ENCODE results near the gene GOSR1. TPM values are rescaled to one million over a fixed set of nuclear protein-coding genes. Genes with fewer than 3 reads are reported as not detected.
A peak's percentile ranks its signal among the peaks of the same experiment; 100 is the strongest.
"Not testable (repeated sequence)": the region's sequence is repeated elsewhere in the genome, so short reads cannot be mapped to it uniquely, and the experiment has no call there.

Gene GOSR1
- polyA plus RNA-seq, 3 donors from 2014 or later, result 28.1 to 56.8 (median 52.5) TPM

- Mint-ChIP-seq H3K27me3 (ENCODE audit: low read depth in 3 of 3) (no peaks in the 10 kb centered on the region), H3K9me3 (no peaks in the 10 kb centered on the region), H3K4me3 (no peak overlapping the region), H3K27ac (no peak overlapping the region), H3K4me1 (peaks cover 2 to 7% of the 10 kb centered on the region in 2 donors), H3K36me3 (peaks cover 12 to 49% (median 23%) of the 10 kb centered on the region in 3 donors)
- no peak for DNase-seq
These were observed 42.0 kb downstream of the GOSR1 start for GRCh38 chr17:30519166-30519565.

GRCh38 chr17:30519707-30520106, 42.5 kb downstream of the GOSR1 start:
- Mint-ChIP-seq H3K27me3 (ENCODE audit: low read depth in 3 of 3) (no peaks in the 10 kb centered on the region), H3K4me1 (peaks cover 2 to 7% of the 10 kb centered on the region in 2 donors), H3K9me3 (no peaks in the 10 kb centered on the region), H3K36me3 (peaks cover 14 to 43% (median 27%) of the 10 kb centered on the region in 3 donors), H3K27ac (peak overlapping the region in 1 of 6 donors; percentile 38), H3K4me3 (no peak overlapping the region)
- no peak for DNase-seq

- Mint-ChIP-seq H3K9me3 (no peaks in the 10 kb centered on the region), H3K36me3 (peaks cover 14 to 37% (median 27%) of the 10 kb centered on the region in 3 donors), H3K27me3 (ENCODE audit: low read depth in 3 of 3) (no peaks in the 10 kb centered on the region), H3K27ac (peak overlapping the region in 1 of 6 donors; percentile 17), H3K4me1 (peaks cover 2 to 7% of the 10 kb centered on the region in 2 donors), H3K4me3 (no peak overlapping the region)
- DNase-seq, result no peak
These were observed 43.2 kb downstream of the GOSR1 start for GRCh38 chr17:30520436-30520835.

- Mint-ChIP-seq H3K27ac (peak overlapping the region in 3 of 6 donors; percentile 3 to 17 (median 11)), H3K36me3 (peaks cover 12 to 35% (median 27%) of the 10 kb centered on the region in 3 donors), H3K4me3 (no peak overlapping the region), H3K9me3 (no peaks in the 10 kb centered on the region), H3K27me3 (ENCODE audit: low read depth in 3 of 3) (no peaks in the 10 kb centered on the region), H3K4me1 (peaks cover 0 to 7% of the 10 kb centered on the region in 2 donors)
- no peak for DNase-seq
These were observed 43.7 kb downstream of the GOSR1 start for GRCh38 chr17:30520882-30521281.

- H3K27ac Mint-ChIP-seq, result peak overlapping the region in 1 of 6 donors; percentile 2
- peaks cover 12 to 35% (median 27%) of the 10 kb centered on the region in 3 donors for H3K36me3 Mint-ChIP-seq
- no peaks in the 10 kb centered on the region for H3K27me3 Mint-ChIP-seq (ENCODE audit: low read depth in 3 of 3)
These were observed 44.6 kb downstream of the GOSR1 start for GRCh38 chr17:30521766-30522165.

GRCh38 chr17:30523236-30523635, 46.0 kb downstream of the GOSR1 start:
- not testable (repeated sequence) for H3K9me3 Mint-ChIP-seq; H3K4me3 Mint-ChIP-seq; H3K27ac Mint-ChIP-seq; H3K27me3 Mint-ChIP-seq (ENCODE audit: low read depth in 3 of 3); H3K4me1 Mint-ChIP-seq; DNase-seq
- H3K36me3 Mint-ChIP-seq, result peaks cover 12 to 25% (median 23%) of the 10 kb centered on the region in 3 donors

More at GRCh38 chr17:30521766-30522165, 44.6 kb downstream of the GOSR1 start:
- peaks cover 0 to 7% of the 10 kb centered on the region in 2 donors for H3K4me1 Mint-ChIP-seq
- DNase-seq, result no peak
- no peak overlapping the region for H3K4me3 Mint-ChIP-seq
- no peaks in the 10 kb centered on the region for H3K9me3 Mint-ChIP-seq

- no peak for DNase-seq
- Mint-ChIP-seq H3K4me1 (no peaks in the 10 kb centered on the region), H3K27ac (no peak overlapping the region), H3K4me3 (no peak overlapping the region), H3K9me3 (no peaks in the 10 kb centered on the region), H3K36me3 (peaks cover 8 to 22% (median 19%) of the 10 kb centered on the region in 3 donors), H3K27me3 (ENCODE audit: low read depth in 3 of 3) (no peaks in the 10 kb centered on the region)
These were observed 47.6 kb downstream of the GOSR1 start for GRCh38 chr17:30524847-30525246.

- Mint-ChIP-seq H3K4me1 (no peaks in the 10 kb centered on the region), H3K36me3 (peaks cover 6 to 18% (median 17%) of the 10 kb centered on the region in 3 donors), H3K27me3 (ENCODE audit: low read depth in 3 of 3) (no peaks in the 10 kb centered on the region), H3K27ac (no peak overlapping the region), H3K9me3 (no peaks in the 10 kb centered on the region), H3K4me3 (no peak overlapping the region)
- DNase-seq, result no peak
These were observed 49.2 kb downstream of the GOSR1 start for GRCh38 chr17:30526401-30526800.

- H3K4me1 Mint-ChIP-seq; H3K27me3 Mint-ChIP-seq (ENCODE audit: low read depth in 3 of 3); DNase-seq; H3K9me3 Mint-ChIP-seq; H3K36me3 Mint-ChIP-seq; H3K4me3 Mint-ChIP-seq; H3K27ac Mint-ChIP-seq: not testable (repeated sequence)
These were observed 51.5 kb downstream of the GOSR1 start for GRCh38 chr17:30528701-30529100.

GRCh38 chr17:30530346-30531025, 53.3 kb downstream of the GOSR1 start:
- DNase-seq, result no peak
- H3K27ac Mint-ChIP-seq, result no peak overlapping the region
- peaks cover 0 to 3% (median 0%) of the 10 kb centered on the region in 3 donors for H3K36me3 Mint-ChIP-seq
- H3K9me3 Mint-ChIP-seq, result no peaks in the 10 kb centered on the region
- no peak overlapping the region for H3K4me3 Mint-ChIP-seq
- no peaks in the 10 kb centered on the region for H3K4me1 Mint-ChIP-seq
- H3K27me3 Mint-ChIP-seq (ENCODE audit: low read depth in 3 of 3), result no peaks in the 10 kb centered on the region

- Mint-ChIP-seq H3K9me3 (no peaks in the 10 kb centered on the region), H3K36me3 (peaks cover 0 to 3% (median 0%) of the 10 kb centered on the region in 3 donors), H3K4me1 (no peaks in the 10 kb centered on the region), H3K27ac (no peak overlapping the region), H3K27me3 (ENCODE audit: low read depth in 3 of 3) (no peaks in the 10 kb centered on the region), H3K4me3 (no peak overlapping the region)
- no peak for DNase-seq
These were observed 55.7 kb downstream of the GOSR1 start for GRCh38 chr17:30532871-30533270.

GRCh38 chr17:30534298-30534697, 57.1 kb downstream of the GOSR1 start:
- Mint-ChIP-seq H3K36me3 (peaks cover 0 to 3% (median 0%) of the 10 kb centered on the region in 3 donors), H3K4me3 (no peak overlapping the region), H3K4me1 (no peaks in the 10 kb centered on the region), H3K9me3 (no peaks in the 10 kb centered on the region), H3K27me3 (ENCODE audit: low read depth in 3 of 3) (no peaks in the 10 kb centered on the region), H3K27ac (no peak overlapping the region)
- no peak for DNase-seq

GRCh38 chr17:30534938-30535921, 58.0 kb downstream of the GOSR1 start:
- Mint-ChIP-seq H3K27me3 (ENCODE audit: low read depth in 3 of 3) (no peaks in the 10 kb centered on the region), H3K9me3 (no peaks in the 10 kb centered on the region), H3K36me3 (peaks cover 0 to 3% (median 0%) of the 10 kb centered on the region in 3 donors), H3K27ac (no peak overlapping the region), H3K4me1 (no peaks in the 10 kb centered on the region), H3K4me3 (no peak overlapping the region)
- no peak for DNase-seq

- H3K36me3 Mint-ChIP-seq; H3K4me1 Mint-ChIP-seq; DNase-seq; H3K4me3 Mint-ChIP-seq; H3K27me3 Mint-ChIP-seq (ENCODE audit: low read depth in 3 of 3); H3K9me3 Mint-ChIP-seq; H3K27ac Mint-ChIP-seq: not testable (repeated sequence)
These were observed 59.6 kb downstream of the GOSR1 start for GRCh38 chr17:30536846-30537245.

All from immature natural killer cell (primary cell).